HG03457 (cell line): ENCODE measurements around the gene NEURL4.
"Not testable (repeated sequence)": the region's sequence is repeated elsewhere in the genome, so short reads cannot be mapped to it uniquely, and the experiment has no call there.

Experiments
- ATAC-seq: cut with Tn5 transposase; IDR thresholded peaks from one replicate; pipeline ENCODE4 v1.9.1; 2021; ENCODE audit warnings: moderate number of reproducible peaks; ENCODE audit not compliant: unreplicated experiment

NEURL4 gene

GRCh38 chr17:7328840-7329373, at the start of gene NEURL4:
Gene NEURL4 (minus strand): TSS chr17:7329335. CDS start chr17:7329312, 23 bp downstream.
- no peak for ATAC-seq

GRCh38 chr17:7374353-7374752, 45.2 kb upstream of the NEURL4 start:
- no peak for ATAC-seq

DNA sequence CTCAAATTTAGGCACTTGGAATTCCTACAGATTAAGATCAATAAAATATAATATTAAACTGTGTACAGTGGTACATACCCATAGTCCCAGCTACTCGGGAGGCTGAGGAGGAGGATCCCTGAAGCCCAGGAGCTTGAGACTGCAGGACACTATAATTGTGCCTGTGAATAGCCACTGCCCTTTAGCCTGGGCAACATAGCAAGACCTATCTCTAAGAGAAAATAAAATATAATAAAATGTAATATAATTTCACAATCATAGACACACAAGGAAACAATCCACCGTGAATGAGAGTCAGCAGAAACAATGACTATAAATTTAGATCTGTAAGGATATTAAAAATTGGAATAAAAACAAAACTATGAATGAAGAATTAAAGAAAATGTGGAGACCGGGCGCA, 41.7 kb upstream of the NEURL4 start:
- no peak for ATAC-seq

- no peak for ATAC-seq
These were observed 40.7 kb upstream of the NEURL4 start for GRCh38 chr17:7369825-7370224.

- not testable (repeated sequence) for ATAC-seq
These were observed 39.5 kb upstream of the NEURL4 start for GRCh38 chr17:7368599-7368994.

DNA sequence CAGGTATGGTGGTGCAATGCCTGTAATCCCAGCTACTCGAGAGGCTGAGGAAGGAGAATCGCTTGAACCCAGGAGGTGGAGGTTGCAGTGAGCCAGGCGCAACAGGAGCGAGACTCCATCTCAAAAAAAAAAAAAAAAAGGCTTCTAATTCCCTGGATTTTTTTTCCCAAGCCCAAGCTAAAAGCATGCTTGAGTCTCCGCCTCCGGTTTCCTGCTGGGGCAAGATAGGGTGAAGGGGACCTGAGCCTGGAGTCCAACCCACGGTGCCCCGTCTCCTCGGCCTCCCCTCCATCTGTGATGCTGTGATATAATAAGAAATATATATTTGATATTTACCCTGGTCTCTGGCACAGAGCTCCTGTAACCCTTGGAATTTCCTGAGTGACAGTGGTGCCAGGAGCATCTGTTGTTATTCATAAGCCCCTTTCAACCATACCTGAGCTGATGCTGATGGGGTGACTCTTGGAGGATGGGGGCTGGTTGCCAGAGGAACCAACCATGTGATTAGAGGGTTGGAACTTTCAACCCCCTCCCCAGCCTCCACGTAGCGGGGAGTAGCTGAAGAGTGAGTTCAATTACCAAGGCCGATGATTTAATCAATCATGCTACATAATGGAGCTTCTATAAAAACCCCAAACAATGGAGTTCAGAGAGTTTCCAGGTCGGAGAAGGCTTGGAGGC, 38.9 kb upstream of the NEURL4 start:
- ATAC-seq = no peak

GRCh38 chr17:7367083-7367482, 37.9 kb upstream of the NEURL4 start:
- no peak for ATAC-seq

DNA sequence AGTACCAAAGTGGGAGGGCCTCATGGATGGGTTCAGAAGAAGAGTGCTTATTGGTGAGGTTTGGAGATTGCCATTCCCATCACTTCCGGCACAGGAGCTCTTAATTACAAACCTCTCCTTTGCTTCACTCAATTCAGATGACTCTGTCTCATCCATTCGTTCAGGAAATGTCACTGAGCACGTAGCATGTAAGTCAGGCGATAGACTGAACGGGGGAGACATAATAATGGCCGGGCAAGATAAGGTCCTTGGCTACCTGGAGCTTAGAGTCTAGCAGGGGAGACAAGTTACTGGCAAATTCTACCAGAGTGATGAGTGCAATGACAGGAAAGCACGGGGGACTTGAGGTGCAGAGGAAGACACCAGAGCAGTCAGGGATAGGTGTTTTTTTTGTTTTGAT, 36.8 kb upstream of the NEURL4 start:
- ATAC-seq = not testable (repeated sequence)

GRCh38 chr17:7363311-7363710, 34.2 kb upstream of the NEURL4 start:
- ATAC-seq = no peak

DNA sequence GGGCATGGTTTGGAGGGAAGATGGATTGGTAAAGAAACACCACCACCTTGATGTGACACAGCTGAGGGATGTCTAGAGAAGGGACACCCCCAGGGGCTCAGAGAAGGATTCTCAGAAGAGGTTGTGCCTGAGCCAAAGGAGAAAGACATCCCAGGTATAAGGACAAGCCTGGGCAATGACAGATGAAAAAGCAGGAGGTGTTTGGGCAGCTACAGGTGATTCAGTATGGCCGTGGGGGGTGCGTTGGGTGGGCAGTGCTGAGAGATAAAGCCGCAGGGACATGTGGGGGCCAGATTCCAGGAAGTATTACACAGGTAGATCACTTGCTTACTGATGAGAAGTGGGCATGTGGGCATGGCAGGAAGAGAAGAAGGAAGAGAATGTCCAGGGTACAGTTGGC, 32.8 kb upstream of the NEURL4 start:
- ATAC-seq = no peak

DNA sequence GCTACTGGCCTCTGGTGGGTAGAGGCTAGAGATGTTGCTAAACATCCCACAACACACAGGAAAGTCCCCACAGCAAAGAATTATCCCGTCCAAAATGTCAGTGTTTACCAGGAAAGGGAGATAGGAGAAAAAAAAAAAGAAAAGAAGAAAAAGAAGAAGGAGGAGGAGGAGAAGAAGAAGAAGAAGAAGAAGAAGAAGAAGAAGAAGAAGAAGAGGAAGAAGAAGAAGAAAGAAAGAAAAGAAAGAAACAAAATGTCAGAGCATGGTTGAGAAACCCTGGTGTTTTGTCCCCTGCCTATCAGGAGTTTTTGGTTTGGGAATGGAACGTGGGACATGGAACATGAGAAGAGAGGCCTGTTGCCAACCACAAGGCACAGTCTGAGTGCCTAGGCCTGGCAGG, 28.2 kb upstream of the NEURL4 start:
- ATAC-seq = no peak

DNA sequence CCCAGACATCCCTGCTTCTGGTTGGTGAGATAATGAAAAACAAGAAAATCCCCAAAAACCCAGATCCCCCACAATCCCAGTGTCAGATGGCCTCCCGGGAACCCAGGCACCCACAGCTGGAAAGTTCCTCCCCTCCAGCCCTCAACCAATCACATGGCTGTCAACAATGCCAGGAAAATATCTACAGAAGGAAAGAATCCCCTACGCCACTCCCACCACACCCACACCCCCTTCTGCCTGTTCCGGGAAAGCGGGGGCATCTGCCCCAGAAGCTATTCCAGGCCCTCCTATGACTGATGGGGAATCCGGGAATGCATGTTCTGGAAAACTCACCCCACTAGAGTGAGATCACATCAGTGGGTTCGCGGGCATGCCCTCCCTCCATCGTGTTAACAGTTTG, 27.6 kb upstream of the NEURL4 start:
- ATAC-seq = no peak

GRCh38 chr17:7356072-7356549, 27.0 kb upstream of the NEURL4 start:
- no peak for ATAC-seq

DNA sequence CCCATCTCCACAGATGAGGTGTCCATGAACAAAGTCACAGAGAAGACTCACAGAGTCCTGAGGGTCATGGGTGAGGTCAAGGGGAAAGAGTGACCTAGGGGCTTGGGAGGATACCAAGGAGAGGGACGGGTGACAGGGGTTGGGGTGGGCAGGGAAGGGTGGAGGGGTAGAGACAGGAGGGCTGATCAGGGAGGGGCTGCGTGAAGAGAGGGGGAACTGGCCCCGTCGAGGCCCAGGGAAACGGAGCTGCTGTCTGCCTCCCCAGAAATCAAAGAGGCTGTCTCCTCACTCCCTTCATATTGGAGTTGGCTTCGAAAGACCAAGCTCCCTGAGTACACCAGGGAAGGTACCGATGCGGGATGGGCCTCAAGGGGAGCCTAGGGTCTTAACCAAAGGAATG, 26.4 kb upstream of the NEURL4 start:
- ATAC-seq = no peak

- ATAC-seq = no peak
These were observed 25.9 kb upstream of the NEURL4 start, which contains the start of gene TMEM95 for GRCh38 chr17:7355053-7355452. Gene TMEM95 (plus strand): TSS chr17:7355156. CDS start chr17:7355205, 49 bp downstream.

- no peak for ATAC-seq
These were observed 25.2 kb upstream of the NEURL4 start for GRCh38 chr17:7354262-7354843.

DNA sequence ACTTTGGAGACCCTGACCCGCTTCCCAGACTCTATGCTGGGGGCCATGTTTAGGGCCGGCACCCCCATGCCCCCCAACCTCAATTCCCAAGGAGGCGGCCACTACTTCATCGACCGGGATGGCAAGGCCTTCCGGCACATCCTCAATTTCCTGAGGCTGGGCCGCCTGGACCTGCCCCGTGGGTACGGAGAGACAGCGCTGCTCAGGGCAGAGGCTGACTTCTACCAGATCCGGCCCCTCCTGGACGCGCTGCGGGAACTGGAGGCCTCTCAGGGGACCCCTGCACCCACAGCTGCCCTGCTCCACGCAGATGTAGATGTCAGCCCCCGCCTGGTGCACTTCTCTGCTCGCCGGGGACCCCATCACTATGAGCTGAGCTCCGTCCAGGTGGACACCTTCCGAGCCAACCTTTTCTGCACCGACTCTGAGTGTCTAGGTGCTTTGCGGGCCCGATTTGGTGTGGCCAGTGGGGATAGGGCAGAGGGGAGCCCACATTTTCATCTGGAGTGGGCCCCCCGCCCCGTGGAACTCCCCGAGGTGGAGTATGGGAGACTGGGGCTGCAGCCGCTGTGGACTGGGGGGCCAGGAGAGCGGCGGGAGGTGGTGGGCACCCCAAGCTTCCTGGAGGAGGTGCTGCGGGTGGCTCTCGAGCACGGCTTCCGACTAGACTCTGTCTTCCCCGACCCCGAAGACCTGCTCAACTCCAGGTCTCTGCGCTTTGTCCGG, 23.9 kb upstream of the NEURL4 start:
- ATAC-seq = no peak

DNA sequence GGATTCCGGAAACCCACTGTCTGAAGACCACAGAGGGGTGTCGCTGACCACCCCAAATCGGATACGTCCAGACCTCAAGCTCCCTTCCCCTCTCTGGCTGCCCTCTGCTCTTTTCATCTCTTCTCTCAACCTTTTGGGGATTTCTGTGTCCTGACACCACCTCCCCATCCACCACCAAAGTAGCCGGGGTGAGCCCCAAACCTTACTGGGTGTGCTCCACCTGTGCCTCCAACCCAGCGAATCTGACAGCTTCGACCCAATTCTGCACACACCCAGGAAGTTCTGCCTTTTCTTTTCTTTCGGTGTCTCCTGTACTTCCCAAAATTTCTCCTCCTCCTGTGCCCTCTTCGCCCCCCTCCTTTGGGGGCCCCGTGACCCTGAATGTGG, 23.4 kb upstream of the NEURL4 start:
- no peak for ATAC-seq

DNA sequence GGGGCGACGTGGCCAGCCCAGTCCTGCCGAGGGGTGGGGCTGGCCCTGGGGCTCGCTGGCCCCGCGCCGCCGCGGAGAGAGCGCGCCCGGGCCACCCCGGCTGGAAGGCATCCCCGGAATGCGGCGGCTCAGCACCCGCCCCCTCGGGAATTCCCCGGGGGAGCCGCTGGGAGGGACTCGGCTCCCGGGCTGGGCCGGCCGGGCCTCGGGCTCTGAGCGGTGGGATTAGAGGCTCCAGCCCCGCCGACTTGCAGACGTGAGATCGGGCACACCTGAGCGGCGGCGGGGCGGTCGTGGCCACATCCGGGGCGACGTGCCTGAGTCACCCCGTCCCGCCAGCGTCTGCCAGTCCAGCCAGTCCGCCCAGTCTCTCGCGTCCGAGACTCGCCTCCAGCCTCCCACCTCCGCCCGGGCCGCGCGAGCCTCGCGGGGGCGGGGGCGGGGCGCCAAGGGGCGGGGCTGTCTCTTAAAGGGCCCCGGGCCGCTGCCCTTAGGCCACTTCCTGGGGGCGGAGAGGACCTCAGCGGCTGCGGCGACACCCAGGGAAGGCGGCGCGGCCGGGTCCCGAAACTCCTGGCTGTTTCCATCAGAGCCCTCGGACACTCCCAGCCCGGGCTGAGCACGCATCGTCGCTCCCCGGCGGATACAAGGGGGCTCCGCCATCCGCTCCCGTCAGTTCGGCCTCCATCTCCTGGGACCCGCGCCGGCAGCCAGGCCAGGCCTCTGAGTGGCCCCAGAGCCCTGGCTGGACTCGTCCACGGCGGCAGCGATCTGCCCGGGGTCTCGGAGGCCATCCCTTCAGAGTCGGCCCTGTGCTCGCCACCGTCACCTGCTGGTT, 22.7 kb upstream of the NEURL4 start, which contains the start of gene KCTD11:
Gene KCTD11 (plus strand): TSS at position 498 of the 838 bp plus-strand sequence.
- ATAC-seq = no peak

DNA sequence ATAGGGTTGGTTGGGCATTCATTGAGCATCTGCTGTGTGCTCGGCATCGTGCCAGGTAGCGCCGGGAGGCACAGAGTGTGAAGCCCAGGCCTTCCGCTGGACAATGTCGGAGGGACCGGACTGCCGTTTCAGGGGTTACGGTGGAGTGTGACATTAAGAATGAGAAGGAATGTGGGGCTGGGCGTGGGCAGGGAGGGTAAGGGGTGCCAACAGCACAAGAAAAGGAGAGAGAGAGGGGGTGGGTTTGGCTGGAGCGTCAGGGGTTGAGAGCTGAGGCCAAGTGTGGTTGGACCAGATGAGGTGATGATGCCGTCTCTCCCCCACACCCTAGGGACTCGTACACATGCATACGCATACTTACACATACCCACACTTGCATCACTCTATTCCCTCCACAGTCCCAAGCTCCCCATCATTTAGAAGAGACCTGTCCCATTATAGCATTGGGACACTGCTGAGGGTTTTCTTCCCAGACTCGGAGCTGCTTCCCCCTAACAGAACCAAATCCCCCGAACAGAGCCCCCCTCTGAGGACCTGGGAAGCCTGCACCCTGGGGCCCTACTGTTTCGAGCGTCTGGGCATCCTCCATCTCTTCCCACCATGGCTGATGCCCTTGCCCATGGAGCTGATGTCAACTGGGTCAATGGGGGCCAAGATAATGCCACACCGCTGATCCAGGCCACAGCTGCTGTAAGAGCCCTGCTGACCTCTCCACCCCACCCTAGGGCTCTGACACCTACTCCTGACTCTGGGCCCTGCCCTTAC, 19.5 kb upstream of the NEURL4 start:
- ATAC-seq = no peak
